Skeletal muscle tissue (tissue), 4 donors: ENCODE data around the gene CDKAL1. TPM values are rescaled to one million over a fixed set of nuclear protein-coding genes. Genes with fewer than 3 reads are reported as not detected.

Experiments
- H3K27ac ChIP-seq: one replicate; pipeline ENCODE4 v1.7.0; 2013; ENCODE audit warnings: mild to moderate bottlenecking, low read depth, low read length, inconsistent platforms
- H3K27me3 ChIP-seq, 3 donors: one replicate each; pipeline ENCODE4 v1.7.0; 2013; ENCODE audit warnings: low read length in 3 of 3; ENCODE audit not compliant: control insufficient read depth in 3 of 3, insufficient read depth in 3 of 3
- H3K36me3 ChIP-seq, 3 donors: one replicate each; pipeline ENCODE4 v1.7.0; 2013; ENCODE audit warnings: low read length in 3 of 3; ENCODE audit not compliant: control insufficient read depth in 3 of 3, insufficient read depth in 3 of 3
- H3K4me1 ChIP-seq, 3 donors: one replicate each; pipeline ENCODE4 v1.7.0; 2013; ENCODE audit warnings: low read length in 3 of 3, mild to moderate bottlenecking in 3 of 3; ENCODE audit not compliant: control insufficient read depth in 3 of 3, insufficient read depth in 3 of 3
- H3K4me3 ChIP-seq, 3 donors: one replicate each; pipeline ENCODE4 v1.7.0; 2013; ENCODE audit warnings: low read length in 3 of 3
- H3K9ac ChIP-seq, 3 donors: one replicate each; pipeline ENCODE4 v1.7.0; 2013; ENCODE audit warnings: low read length in 3 of 3, mild to moderate bottlenecking in 3 of 3, moderate library complexity in 2 of 3, low read depth in 1 of 3
- H3K9me3 ChIP-seq, 3 donors: one replicate each; pipeline ENCODE4 v1.7.0; 2013; ENCODE audit warnings: low read length in 3 of 3; ENCODE audit not compliant: control insufficient read depth in 3 of 3
- total RNA-seq: library from RNA; depleted of rRNA; stranded (reverse); fragments of >200 nt; gene quantifications from one replicate; pipeline ENCODE4 v1.2.3, GENCODE V29; 2014
- donor health status: Osteomylitis.

CDKAL1 gene
- total RNA-seq, 1 donor from 2014 or later: 42.8 TPM

GRCh38 chr6:21150667-21151066, 616.4 kb downstream of the CDKAL1 start:
- no peak overlapping the region for H3K27ac ChIP-seq
- no peaks in the 10 kb centered on the region for H3K9me3 ChIP-seq
- peak overlapping the region in 1 of 3 donors; percentile 4 for H3K9ac ChIP-seq
- H3K27me3 ChIP-seq: no peaks in the 10 kb centered on the region
- no peak overlapping the region for H3K4me3 ChIP-seq
- no peaks in the 10 kb centered on the region for H3K36me3 ChIP-seq
- peaks cover 0 to 5% (median 0%) of the 10 kb centered on the region in 3 donors for H3K4me1 ChIP-seq

GRCh38 chr6:21151119-21151518, 616.9 kb downstream of the CDKAL1 start:
- Histone ChIP-seq H3K36me3 (no peaks in the 10 kb centered on the region), H3K4me1 (peaks cover 0 to 5% (median 0%) of the 10 kb centered on the region in 3 donors), H3K27me3 (no peaks in the 10 kb centered on the region), H3K27ac (no peak overlapping the region), H3K4me3 (no peak overlapping the region), H3K9ac (no peak overlapping the region), H3K9me3 (no peaks in the 10 kb centered on the region)

GRCh38 chr6:21151530-21151929, 617.3 kb downstream of the CDKAL1 start:
- H3K4me1 ChIP-seq: peaks cover 0 to 5% (median 0%) of the 10 kb centered on the region in 3 donors
- H3K36me3 ChIP-seq: no peaks in the 10 kb centered on the region
- no peaks in the 10 kb centered on the region for H3K9me3 ChIP-seq
- no peaks in the 10 kb centered on the region for H3K27me3 ChIP-seq
- H3K4me3 ChIP-seq: no peak overlapping the region
- H3K9ac ChIP-seq: no peak overlapping the region
- no peak overlapping the region for H3K27ac ChIP-seq

- no peaks in the 10 kb centered on the region for H3K9me3 ChIP-seq
- H3K36me3 ChIP-seq: no peaks in the 10 kb centered on the region
- no peaks in the 10 kb centered on the region for H3K27me3 ChIP-seq
- H3K9ac ChIP-seq: no peak overlapping the region
- H3K27ac ChIP-seq: no peak overlapping the region
- H3K4me1 ChIP-seq: no peaks in the 10 kb centered on the region
- H3K4me3 ChIP-seq: no peak overlapping the region
Observed at GRCh38 chr6:21157186-21157929, 623.1 kb downstream of the CDKAL1 start.

- Histone ChIP-seq H3K4me3 (no peak overlapping the region), H3K36me3 (no peaks in the 10 kb centered on the region), H3K27me3 (no peaks in the 10 kb centered on the region), H3K27ac (no peak overlapping the region), H3K4me1 (no peaks in the 10 kb centered on the region), H3K9me3 (no peaks in the 10 kb centered on the region), H3K9ac (no peak overlapping the region)
Observed at GRCh38 chr6:21158149-21158548, 623.9 kb downstream of the CDKAL1 start.

- Histone ChIP-seq H3K9ac (no peak overlapping the region), H3K27me3 (no peaks in the 10 kb centered on the region), H3K27ac (no peak overlapping the region), H3K4me1 (no peaks in the 10 kb centered on the region), H3K36me3 (no peaks in the 10 kb centered on the region), H3K9me3 (no peaks in the 10 kb centered on the region), H3K4me3 (no peak overlapping the region)
Observed at GRCh38 chr6:21158873-21159272, 624.6 kb downstream of the CDKAL1 start.

GRCh38 chr6:21159465-21159864, 625.2 kb downstream of the CDKAL1 start:
- Histone ChIP-seq H3K27ac (no peak overlapping the region), H3K4me3 (no peak overlapping the region), H3K36me3 (no peaks in the 10 kb centered on the region), H3K9ac (no peak overlapping the region), H3K4me1 (no peaks in the 10 kb centered on the region), H3K9me3 (no peaks in the 10 kb centered on the region), H3K27me3 (no peaks in the 10 kb centered on the region)

GRCh38 chr6:21161707-21162106, 627.5 kb downstream of the CDKAL1 start:
- Histone ChIP-seq H3K36me3 (no peaks in the 10 kb centered on the region), H3K27me3 (no peaks in the 10 kb centered on the region), H3K9me3 (no peaks in the 10 kb centered on the region)

GRCh38 chr6:21163110-21163837, 629.0 kb downstream of the CDKAL1 start:
- no peak overlapping the region for H3K4me3 ChIP-seq
- H3K27ac ChIP-seq: no peak overlapping the region
- no peak overlapping the region for H3K9ac ChIP-seq
- H3K4me1 ChIP-seq: no peaks in the 10 kb centered on the region
- H3K27me3 ChIP-seq: no peaks in the 10 kb centered on the region
- no peaks in the 10 kb centered on the region for H3K9me3 ChIP-seq
- H3K36me3 ChIP-seq: no peaks in the 10 kb centered on the region

More at GRCh38 chr6:21161707-21162106, 627.5 kb downstream of the CDKAL1 start:
- no peak overlapping the region for H3K9ac ChIP-seq
- no peak overlapping the region for H3K27ac ChIP-seq
- no peaks in the 10 kb centered on the region for H3K4me1 ChIP-seq
- no peak overlapping the region for H3K4me3 ChIP-seq

GRCh38 chr6:21163838-21164180, 629.6 kb downstream of the CDKAL1 start:
- H3K9me3 ChIP-seq: no peaks in the 10 kb centered on the region
- H3K27me3 ChIP-seq: no peaks in the 10 kb centered on the region
- no peaks in the 10 kb centered on the region for H3K36me3 ChIP-seq
- no peak overlapping the region for H3K27ac ChIP-seq
- no peak overlapping the region for H3K9ac ChIP-seq
- H3K4me3 ChIP-seq: no peak overlapping the region
- no peaks in the 10 kb centered on the region for H3K4me1 ChIP-seq
